Measurements from ENCODE around the gene CLCN3. TPM values are rescaled to one million over a fixed set of nuclear protein-coding genes. Genes with fewer than 3 reads are reported as not detected.
"Not testable (repeated sequence)": the region's sequence is repeated elsewhere in the genome, so short reads cannot be mapped to it uniquely, and the experiment has no call there.

The CLCN3 gene
- total RNA-seq, 2 donors from 2014 or later: 36.4 to 43.8 TPM

- no peaks in the 10 kb centered on the region for H3K4me1 ChIP-seq (ENCODE audit: control insufficient read depth, insufficient read depth, low read length)
- H3K9ac ChIP-seq (ENCODE audit: extremely low read depth, low read length, poor library complexity, severe bottlenecking): no peak overlapping the region
- H3K36me3 ChIP-seq (ENCODE audit: control insufficient read depth, insufficient read depth, low read length): no peaks in the 10 kb centered on the region
- Mint-ChIP-seq H3K36me3 (ENCODE audit: low read depth) (no peaks in the 10 kb centered on the region), H3K27ac (no peak overlapping the region), H3K27me3 (ENCODE audit: insufficient read depth) (no peaks in the 10 kb centered on the region), H3K9me3 (peaks cover 5% of the 10 kb centered on the region), H3K4me3 (no peak overlapping the region), H3K4me1 (peaks cover 2% of the 10 kb centered on the region)
- H3K4me3 ChIP-seq (ENCODE audit: low read length): no peak overlapping the region
- no peaks in the 10 kb centered on the region for H3K9me3 ChIP-seq (ENCODE audit: control insufficient read depth, low read length)
- no peak for TF ChIP-seq CTCF (conservative IDR thresholded peaks at IDR 0.05)
- H3K27me3 ChIP-seq (ENCODE audit: control insufficient read depth, insufficient read depth, low read length, poor library complexity, severe bottlenecking): no peaks in the 10 kb centered on the region
- 91 to 95% methylated on average over 2 to 3 of the region's 3 CpGs for WGBS, 2 experiments (ENCODE audit: insufficient coverage in 1 of 2, insufficient read length in 1 of 2)
- H3K27ac ChIP-seq (ENCODE audit: low read depth, low read length): no peak overlapping the region
- DNase-seq: no peak
Measured at GRCh38 chr4:169768385-169768784, 148.0 kb downstream of the CLCN3 start.

GRCh38 chr4:169770416-169770815 lies 150.0 kb downstream of the CLCN3 start:
- Mint-ChIP-seq H3K4me1 (peaks cover 5% of the 10 kb centered on the region), H3K9me3 (peaks cover 5% of the 10 kb centered on the region), H3K27ac (no peak overlapping the region), H3K36me3 (ENCODE audit: low read depth) (no peaks in the 10 kb centered on the region), H3K27me3 (ENCODE audit: insufficient read depth) (peaks cover 16% of the 10 kb centered on the region), H3K4me3 (no peak overlapping the region)
- no peak for DNase-seq
- Histone ChIP-seq H3K36me3 (ENCODE audit: control insufficient read depth, insufficient read depth, low read length) (no peaks in the 10 kb centered on the region), H3K27me3 (ENCODE audit: control insufficient read depth, insufficient read depth, low read length, poor library complexity, severe bottlenecking) (no peaks in the 10 kb centered on the region), H3K4me1 (ENCODE audit: control insufficient read depth, insufficient read depth, low read length) (no peaks in the 10 kb centered on the region), H3K4me3 (ENCODE audit: low read length) (no peak overlapping the region), H3K9me3 (ENCODE audit: control insufficient read depth, low read length) (no peaks in the 10 kb centered on the region), H3K27ac (ENCODE audit: low read depth, low read length) (no peak overlapping the region), H3K9ac (ENCODE audit: extremely low read depth, low read length, poor library complexity, severe bottlenecking) (no peak overlapping the region)
- no peak for TF ChIP-seq CTCF (conservative IDR thresholded peaks at IDR 0.05)

DNA sequence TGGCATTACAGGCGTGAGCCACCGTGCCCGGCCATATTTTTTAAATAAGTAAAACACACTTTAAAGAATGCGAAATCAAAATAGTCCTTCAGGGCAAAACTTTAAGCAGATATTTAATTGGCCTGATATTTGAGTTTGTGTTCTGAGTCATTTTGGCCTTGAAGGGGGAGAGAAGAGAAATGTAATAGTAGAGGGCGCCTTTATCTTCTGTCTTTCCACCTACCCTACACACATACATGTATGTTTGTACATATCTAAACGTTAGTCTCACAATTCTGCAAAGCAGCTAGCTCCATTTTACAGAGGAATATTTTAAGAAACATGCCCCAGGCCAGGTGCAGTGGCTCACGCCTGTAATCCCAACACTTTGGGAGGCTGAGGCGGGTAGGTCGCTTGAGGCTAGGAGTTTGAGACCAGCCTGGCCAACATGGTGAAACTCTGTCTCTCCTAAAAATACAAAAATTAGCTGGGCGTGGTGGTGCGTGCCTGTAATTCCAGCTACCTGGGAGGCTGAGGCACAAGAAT lies 151.2 kb downstream of the CLCN3 start:
- WGBS, 2 experiments (ENCODE audit: insufficient coverage in 1 of 2, insufficient read length in 1 of 2): 87 to 91% methylated on average over 3 to 10 of the region's 11 CpGs

More for the DNA sequence above, 151.2 kb downstream of the CLCN3 start:
- not testable (repeated sequence) for H3K27ac Mint-ChIP-seq; H3K27ac ChIP-seq (ENCODE audit: low read depth, low read length); DNase-seq; H3K27me3 ChIP-seq (ENCODE audit: control insufficient read depth, insufficient read depth, low read length, poor library complexity, severe bottlenecking); H3K9me3 ChIP-seq (ENCODE audit: control insufficient read depth, low read length); H3K36me3 Mint-ChIP-seq (ENCODE audit: low read depth); H3K4me3 Mint-ChIP-seq; H3K4me1 ChIP-seq (ENCODE audit: control insufficient read depth, insufficient read depth, low read length); H3K4me1 Mint-ChIP-seq; H3K36me3 ChIP-seq (ENCODE audit: control insufficient read depth, insufficient read depth, low read length); H3K4me3 ChIP-seq (ENCODE audit: low read length); H3K9me3 Mint-ChIP-seq; H3K9ac ChIP-seq (ENCODE audit: extremely low read depth, low read length, poor library complexity, severe bottlenecking)
- peaks cover 25% of the 10 kb centered on the region for H3K27me3 Mint-ChIP-seq (ENCODE audit: insufficient read depth)

Other genes with a start within 250 kb of the CLCN3 start
- gene NEK1, start 8.0 kb upstream of the CLCN3 start, total RNA-seq: 10 to 100 TPM; 12.2 to 15.1 TPM
- 10 to 100 TPM; 33.4 to 50.5 TPM for gene HPF1, start 137.4 kb downstream of the CLCN3 start, total RNA-seq